ENCODE measurements around the gene SLC47A1.
"Not testable (repeated sequence)": the region's sequence is repeated elsewhere in the genome, so short reads cannot be mapped to it uniquely, and the experiment has no call there.

Gene SLC47A1

DNA sequence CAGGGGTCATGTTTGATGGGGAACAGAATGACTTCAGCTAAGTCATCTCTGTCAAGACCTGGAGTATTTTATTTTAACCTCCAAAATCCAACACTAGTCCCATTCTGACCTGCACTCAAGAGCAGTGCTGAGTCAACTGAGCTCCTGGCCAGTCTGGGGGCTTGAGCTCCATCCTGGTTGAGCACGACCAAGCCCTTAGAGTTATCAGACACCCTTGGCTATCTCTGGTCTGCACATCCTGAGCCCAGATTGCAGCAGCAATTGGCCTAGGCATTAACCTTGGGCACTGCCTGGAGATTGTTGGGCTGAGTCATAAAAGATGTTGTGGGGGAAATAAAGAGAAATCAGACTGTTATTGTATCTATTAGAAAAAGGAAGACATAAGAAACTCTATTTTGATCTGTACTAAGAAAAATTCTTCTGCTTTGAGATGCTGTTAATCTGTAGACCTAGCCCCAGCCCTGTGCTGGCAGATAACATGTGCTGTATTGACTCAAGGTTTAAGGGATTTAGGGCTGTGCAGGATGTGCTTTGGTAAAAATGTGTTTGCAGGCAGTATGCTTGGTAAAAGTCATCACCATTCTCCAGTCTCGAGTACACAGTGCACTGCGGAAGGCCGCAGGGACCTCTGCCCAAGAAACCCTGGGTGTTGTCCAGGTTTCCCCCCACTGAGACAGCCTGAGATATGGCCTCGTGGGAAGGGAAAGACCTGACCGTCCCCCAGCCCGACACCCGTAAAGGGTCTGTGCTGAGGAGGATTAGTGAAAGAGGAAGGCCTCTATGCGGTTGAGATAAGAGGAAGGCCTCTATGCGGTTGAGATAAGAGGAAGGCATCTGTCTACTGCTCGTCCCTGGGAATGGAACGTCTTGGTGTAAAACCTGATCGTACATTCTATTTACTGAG, 14.0 kb upstream of the SLC47A1 start:
- intact Hi-C loops (cut with DNase I); DNase-seq: not testable (repeated sequence)

DNA sequence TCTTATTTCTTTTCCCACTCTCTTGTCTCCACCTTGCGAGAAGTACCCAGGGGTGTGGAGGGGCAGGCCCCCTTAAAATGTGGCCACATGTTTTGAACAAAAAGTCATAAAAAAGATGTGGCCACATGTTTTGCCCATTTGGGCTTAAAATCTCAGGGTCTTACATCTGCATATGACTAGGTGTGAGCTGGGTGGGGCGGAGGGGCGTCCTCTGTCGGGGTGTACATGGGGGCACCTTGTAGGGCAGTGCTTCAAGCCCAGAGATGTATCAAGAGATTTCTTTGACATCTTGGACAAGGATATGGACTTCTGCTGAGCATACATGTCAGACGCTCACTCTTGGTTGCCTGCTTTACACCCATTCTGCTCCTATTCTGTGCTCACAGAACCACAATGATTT, 13.0 kb upstream of the SLC47A1 start:
- DNase-seq = peak in 1 of 10 donors; percentile 43
- intact Hi-C loops (cut with DNase I) = no loop called here

DNA sequence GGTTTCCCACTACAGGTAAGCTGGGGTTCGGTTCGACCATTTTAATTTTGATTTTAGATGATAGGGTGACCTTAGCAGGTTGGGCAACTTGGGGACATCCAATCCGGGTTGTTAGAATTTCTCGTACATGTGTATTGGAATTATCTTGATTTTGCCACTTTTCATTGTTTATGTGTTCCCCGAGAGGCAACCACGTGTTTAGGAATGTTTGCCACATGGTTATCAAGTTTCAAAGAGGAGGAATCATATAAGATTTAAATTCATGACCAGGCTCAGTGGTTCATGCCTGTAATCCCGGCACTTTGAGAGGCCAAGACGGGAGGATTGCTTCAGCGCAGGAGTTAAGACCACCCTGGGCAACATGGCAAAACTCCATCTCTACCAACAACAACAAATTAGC, 10.0 kb upstream of the SLC47A1 start:
- DNase-seq = peak in 1 of 10 donors; percentile 4
- intact Hi-C loops (cut with DNase I) = no loop called here

- DNase-seq = peak in 2 of 10 donors; percentile 8 to 32
- intact Hi-C loops (cut with DNase I) = not testable (repeated sequence)
Measured at GRCh38 chr17:19526950-19527349, 6.7 kb upstream of the SLC47A1 start.

DNA sequence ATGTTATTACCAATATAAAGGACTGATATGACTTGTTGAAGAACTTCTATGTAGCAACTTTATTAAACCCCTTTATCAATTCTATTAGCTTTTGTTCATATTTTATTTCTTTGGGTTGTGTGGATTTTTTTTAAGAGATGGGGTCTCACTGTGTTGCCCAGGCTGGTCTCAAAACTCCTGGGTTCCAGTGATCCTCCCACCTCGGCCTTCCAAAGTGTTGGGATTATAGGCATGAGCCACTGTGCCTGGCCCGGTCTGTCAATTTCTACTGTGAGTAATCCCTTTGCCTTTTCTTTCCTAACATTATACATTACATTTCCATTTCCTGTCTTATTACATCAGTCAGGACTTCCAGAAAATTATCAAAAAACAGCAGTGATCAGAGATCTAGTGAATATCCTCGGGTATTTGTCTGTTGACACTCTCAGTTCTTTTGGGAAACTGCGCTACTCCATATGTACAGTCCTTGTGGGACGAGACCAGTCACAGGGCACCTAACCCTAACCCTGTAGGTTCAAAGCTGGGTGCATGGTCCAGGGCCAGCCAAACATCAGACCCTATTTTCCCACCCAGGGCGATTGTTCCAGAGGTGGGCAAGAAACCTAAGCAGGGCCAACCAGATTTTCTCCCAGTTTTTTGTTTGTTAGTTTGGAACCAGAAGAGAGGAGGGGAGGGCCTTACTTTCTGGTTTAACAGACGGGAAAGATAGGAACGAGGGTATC, 1.7 kb upstream of the SLC47A1 start:
- peak in 1 of 10 donors; percentile 35 for DNase-seq
- intact Hi-C loops (cut with DNase I) = no loop called here

- DNase-seq = peak in 1 of 10 donors; percentile 71
- intact Hi-C loops (cut with DNase I) = no loop called here
Measured at GRCh38 chr17:19533036-19533717, 477 bp upstream of the SLC47A1 start.

GRCh38 chr17:19534562-19535149, 1.0 kb downstream of the SLC47A1 start:
- DNase-seq = peak in 1 of 10 donors; percentile 45
- intact Hi-C loops (cut with DNase I) = no loop called here

DNA sequence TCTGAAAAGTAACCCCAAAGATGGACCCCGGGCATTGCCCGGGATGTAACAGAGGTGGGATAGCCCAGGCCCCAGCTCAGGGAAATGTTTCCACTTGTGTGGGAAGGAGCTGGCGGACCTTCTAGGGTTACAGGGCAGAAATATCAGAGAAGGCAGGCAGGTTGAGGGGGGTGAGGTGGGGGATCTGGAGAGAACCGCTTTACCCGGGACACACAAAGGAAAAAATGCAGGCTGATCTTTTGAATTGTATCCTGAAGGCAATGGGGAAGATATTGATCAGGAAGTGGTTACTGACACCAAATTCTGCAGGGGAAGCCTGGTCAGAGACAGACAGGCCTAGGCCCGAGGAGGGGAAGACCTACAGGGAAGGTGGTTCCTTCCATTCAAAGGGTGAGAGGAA, 3.5 kb downstream of the SLC47A1 start:
- DNase-seq = peak in 1 of 10 donors; percentile 25
- intact Hi-C loops (cut with DNase I) = no loop called here

DNA sequence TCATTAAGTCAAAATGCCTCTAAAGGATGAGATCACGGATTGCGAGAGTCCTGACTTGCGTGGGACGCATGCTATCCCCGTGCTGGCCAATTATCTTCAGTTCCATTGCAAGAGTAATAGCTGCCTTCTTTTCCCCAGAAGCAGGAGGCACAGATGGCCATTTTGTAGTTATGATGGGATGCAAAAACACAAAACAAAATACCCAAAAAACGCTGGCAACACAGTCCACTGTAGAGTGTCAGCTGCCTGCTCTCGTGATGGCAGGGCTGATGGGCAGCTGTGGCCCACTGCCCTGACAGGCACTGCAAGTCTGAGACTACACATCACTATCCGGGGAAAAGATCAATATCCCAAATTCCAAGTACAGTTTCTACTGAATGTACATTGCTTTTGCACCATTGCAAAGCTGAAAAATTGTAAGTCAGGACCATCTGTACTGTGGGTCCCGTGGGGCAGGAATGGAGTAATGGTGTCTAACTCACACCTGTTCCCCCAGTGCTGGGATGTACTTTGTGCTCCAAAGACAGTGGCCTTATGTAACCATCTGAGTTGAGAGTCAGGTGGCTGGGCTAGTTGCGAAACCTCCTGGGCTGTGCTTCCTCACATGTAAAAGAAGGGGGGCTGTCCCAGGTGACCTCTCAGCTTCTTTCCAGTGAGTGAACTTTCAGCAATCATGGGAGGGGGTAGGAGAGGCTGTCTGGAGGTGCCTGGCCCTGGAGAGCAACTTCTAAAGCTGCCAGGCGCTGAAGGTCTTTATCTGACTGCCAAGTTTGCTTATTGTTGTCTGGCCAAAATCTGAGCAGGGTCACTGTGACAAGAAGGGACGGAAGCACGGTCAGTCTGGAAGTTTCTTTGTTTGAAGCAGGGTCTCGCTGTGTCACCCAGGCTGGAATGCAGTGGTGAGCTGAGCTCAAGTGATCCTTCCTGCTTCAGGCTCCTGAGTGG, 4.7 kb downstream of the SLC47A1 start:
- intact Hi-C loops (cut with DNase I) = no loop called here

DNA sequence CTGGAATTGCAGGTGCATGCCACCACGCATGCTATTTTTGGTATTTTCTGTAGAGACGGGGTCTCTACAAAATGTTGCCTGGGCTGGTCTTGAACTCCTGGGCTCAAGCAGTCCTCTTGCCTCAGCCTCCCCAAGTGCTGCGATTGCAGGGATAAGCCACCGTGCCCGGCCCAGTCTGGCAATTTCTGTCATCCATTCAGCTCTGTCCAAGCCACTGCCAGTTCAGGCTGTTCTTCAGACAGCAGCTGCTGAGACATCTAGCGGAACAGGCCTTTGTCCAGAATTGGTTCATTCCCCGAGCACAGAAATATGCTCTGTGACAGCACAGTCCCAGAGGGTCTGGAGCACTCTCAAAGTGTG, 5.4 kb downstream of the SLC47A1 start:
- intact Hi-C loops (cut with DNase I) = no loop called here
- DNase-seq = peak in 4 of 10 donors; percentile 26 to 82 (median 54)

More for the DNA sequence above, 4.7 kb downstream of the SLC47A1 start:
- peak in 2 of 10 donors; percentile 35 to 62 for DNase-seq

DNA sequence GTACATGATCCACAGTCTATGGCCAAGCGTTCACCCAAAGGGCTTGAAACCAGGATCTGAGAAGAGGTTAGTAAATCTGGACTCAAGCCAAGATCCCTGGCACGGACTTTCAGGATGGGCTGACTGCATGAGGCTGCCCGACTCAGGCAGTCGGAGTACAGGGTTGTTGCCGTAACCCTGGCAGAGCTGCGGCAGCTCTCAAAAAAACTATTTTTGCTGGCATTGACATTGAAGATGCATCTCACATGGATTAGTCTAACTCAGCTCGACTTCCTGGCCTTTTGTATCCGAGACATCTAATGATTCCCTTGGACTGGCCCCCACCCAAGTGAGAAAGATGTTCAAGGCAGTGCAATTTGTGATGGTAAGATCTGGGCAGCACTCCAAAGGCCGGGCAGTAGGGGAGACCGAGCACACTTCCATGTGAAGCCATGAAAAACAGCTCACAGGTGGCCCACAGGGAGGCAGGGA, 6.2 kb downstream of the SLC47A1 start:
- intact Hi-C loops (cut with DNase I) = no loop called here
- peak in 1 of 10 donors; percentile 72 for DNase-seq

- intact Hi-C loops (cut with DNase I) = no loop called here
- DNase-seq = peak in 1 of 10 donors; percentile 51
Measured at GRCh38 chr17:19540706-19541370, 7.2 kb downstream of the SLC47A1 start.

GRCh38 chr17:19541445-19541844, 7.8 kb downstream of the SLC47A1 start:
- intact Hi-C loops (cut with DNase I) = no loop called here
- DNase-seq = peak in 1 of 10 donors; percentile 29

- peak in 5 of 10 donors; percentile 15 to 89 (median 75) for DNase-seq
- intact Hi-C loops (cut with DNase I) = no loop called here
Measured at GRCh38 chr17:19542247-19542646, 8.6 kb downstream of the SLC47A1 start.

GRCh38 chr17:19544366-19544765, 10.7 kb downstream of the SLC47A1 start:
- DNase-seq = peak in 1 of 10 donors; percentile 64
- intact Hi-C loops (cut with DNase I) = no loop called here

- intact Hi-C loops (cut with DNase I) = no loop called here
- DNase-seq = peak in 3 of 10 donors; percentile 15 to 71 (median 29)
Measured at GRCh38 chr17:19546289-19547065, 12.8 kb downstream of the SLC47A1 start.

DNA sequence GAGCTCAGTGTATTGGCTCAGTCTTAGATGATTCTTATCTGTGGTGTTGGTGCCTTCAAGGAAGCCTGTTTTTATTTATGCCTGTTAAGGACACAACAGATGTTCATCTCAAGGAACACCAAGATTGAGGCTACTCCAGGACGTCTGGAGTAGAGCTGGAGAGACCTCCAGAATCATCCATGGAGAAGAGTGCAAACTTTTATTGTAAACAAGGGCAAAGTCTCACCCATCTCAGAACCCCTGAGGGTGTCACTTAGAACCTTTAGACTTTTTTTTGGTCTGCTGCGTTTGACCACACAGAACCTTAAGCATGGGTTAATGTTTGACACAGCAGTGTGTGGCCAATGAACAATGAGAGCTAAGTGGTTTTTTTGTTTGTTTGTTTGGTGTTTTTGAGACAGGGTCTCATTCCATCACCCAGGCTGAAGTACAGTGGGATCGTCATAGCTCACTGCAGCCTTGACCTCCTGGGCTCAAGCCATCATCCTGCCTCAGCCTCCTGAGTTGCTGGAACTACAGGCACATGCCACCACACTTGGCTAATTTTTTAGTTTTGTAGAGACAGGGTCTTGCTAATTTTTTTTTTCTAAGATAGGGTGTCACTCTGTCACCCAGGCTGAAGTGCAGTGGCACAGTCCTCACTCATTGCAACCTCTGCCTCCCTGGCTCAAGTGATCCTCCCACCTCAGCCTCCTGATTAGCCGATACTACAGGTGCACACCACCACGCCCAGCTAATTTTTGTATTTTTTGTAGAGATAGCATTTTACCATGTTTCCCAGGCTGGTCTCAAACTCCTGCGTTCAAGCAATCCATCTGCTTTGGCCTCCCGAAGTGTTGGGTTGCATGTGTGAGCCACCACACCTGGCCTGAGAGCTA, 16.3 kb downstream of the SLC47A1 start:
- no peak for DNase-seq
- intact Hi-C loops (cut with DNase I) = no loop called here
